Activated CD8-positive, alpha-beta T cell treated with anti-CD3 and anti-CD28 coated beads for 36 hours (primary cell): ENCODE data around the gene HELZ. TPM values are rescaled to one million over a fixed set of nuclear protein-coding genes. Genes with fewer than 3 reads are reported as not detected.

Experiments used
- ATAC-seq: fragments of 200-7000 bp; cut with Tn5 transposase; one replicate; pipeline ENCODE4 v1.10.0; 2021; ENCODE audit warnings: mild to moderate bottlenecking, moderate library complexity
- CTCF ChIA-PET: fragments of 350-600 bp; sonication (Branson Sonifier 250); formaldehyde crosslinking; loops from one replicate; lab custom pipeline; 2021; ENCODE audit warnings: antibody characterized with exemption; lab: Charles Lee
- POLR2A ChIA-PET: fragments of 350-600 bp; sonication (Branson Sonifier 250); formaldehyde crosslinking; loops from one replicate; lab custom pipeline; 2021; ENCODE audit warnings: antibody characterized with exemption; lab: Charles Lee
- DNase-seq: peaks from one replicate; pipeline ENCODE4 v3.0.0-alpha.2; 2020
- H3K27ac Mint-ChIP-seq: one replicate; pipeline ENCODE4 v1.8.0; 2021; ENCODE audit warnings: mild to moderate bottlenecking, mixed read lengths
- H3K27me3 Mint-ChIP-seq: one replicate; pipeline ENCODE4 v1.8.0; 2021; ENCODE audit warnings: mixed read lengths
- H3K36me3 Mint-ChIP-seq: one replicate; pipeline ENCODE4 v1.8.0; 2021; ENCODE audit warnings: low read depth, mixed read lengths
- H3K4me1 Mint-ChIP-seq: one replicate; pipeline ENCODE4 v1.8.0; 2021; ENCODE audit warnings: low read depth, mixed read lengths
- H3K4me3 Mint-ChIP-seq: one replicate; pipeline ENCODE4 v1.8.0; 2021; ENCODE audit warnings: mild to moderate bottlenecking, moderate library complexity, mixed read lengths
- H3K9me3 Mint-ChIP-seq: one replicate; pipeline ENCODE4 v1.8.0; 2021; ENCODE audit warnings: mixed read lengths
- intact Hi-C: fragments of 100-400 bp; cut with micrococcal nuclease; formaldehyde crosslinking; loops from one replicate; pipeline ENCODE4 v1.10.0; 2022
- total RNA-seq, 2 experiments: library from RNA; stranded (reverse); gene quantifications; one replicate each; pipeline ENCODE4 v1.2.3, GENCODE V29; 2021
- TF ChIP-seq, protein P1 (sequence below): fragments of 200-600 bp; IDR thresholded peaks from one replicate; pipeline ENCODE4 v1.8.0; 2022; ENCODE audit warnings: antibody characterized with exemption, mild to moderate bottlenecking

Gene HELZ
- total RNA-seq, 2 experiments from 2014 or later, result 74.4 to 74.9 TPM

DNA sequence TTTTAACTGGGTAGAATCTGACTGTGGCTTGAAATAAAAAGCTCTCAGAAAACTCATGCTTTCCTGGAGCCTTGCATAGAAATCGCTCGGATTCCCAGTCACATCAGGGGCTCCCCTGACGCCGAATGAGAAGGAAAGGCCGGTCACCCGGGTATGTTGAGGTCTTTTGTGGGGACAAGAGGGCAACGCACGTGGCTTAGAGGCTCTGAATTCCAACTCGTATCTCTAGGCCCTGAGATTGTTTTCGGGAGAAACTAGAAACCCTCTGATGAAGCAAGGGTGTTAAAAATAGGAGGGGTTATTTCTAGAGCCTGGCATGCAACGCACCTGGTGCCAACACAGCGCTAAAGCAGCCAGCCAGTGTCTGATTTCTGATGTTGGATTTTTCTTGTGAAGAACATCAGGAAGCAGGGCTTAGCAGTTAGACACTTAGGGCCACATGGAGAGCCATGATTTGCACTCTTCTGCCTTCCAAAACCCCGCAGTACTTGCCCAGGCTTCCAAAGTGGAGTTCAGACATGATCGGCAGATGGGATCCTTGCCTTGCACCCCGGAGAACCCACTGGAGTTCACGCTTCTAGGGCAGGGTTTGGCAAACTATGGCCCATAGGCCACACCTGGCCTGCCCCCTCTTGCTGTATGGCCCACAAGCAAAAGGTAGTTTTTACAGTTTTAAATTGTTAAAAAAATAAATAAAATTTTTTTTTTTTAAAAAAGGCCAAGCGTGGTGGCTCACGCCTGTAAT lies 188.1 kb downstream of the HELZ start:
- TF ChIP-seq, protein P1, sequence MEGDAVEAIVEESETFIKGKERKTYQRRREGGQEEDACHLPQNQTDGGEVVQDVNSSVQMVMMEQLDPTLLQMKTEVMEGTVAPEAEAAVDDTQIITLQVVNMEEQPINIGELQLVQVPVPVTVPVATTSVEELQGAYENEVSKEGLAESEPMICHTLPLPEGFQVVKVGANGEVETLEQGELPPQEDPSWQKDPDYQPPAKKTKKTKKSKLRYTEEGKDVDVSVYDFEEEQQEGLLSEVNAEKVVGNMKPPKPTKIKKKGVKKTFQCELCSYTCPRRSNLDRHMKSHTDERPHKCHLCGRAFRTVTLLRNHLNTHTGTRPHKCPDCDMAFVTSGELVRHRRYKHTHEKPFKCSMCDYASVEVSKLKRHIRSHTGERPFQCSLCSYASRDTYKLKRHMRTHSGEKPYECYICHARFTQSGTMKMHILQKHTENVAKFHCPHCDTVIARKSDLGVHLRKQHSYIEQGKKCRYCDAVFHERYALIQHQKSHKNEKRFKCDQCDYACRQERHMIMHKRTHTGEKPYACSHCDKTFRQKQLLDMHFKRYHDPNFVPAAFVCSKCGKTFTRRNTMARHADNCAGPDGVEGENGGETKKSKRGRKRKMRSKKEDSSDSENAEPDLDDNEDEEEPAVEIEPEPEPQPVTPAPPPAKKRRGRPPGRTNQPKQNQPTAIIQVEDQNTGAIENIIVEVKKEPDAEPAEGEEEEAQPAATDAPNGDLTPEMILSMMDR, result no peak

DNA sequence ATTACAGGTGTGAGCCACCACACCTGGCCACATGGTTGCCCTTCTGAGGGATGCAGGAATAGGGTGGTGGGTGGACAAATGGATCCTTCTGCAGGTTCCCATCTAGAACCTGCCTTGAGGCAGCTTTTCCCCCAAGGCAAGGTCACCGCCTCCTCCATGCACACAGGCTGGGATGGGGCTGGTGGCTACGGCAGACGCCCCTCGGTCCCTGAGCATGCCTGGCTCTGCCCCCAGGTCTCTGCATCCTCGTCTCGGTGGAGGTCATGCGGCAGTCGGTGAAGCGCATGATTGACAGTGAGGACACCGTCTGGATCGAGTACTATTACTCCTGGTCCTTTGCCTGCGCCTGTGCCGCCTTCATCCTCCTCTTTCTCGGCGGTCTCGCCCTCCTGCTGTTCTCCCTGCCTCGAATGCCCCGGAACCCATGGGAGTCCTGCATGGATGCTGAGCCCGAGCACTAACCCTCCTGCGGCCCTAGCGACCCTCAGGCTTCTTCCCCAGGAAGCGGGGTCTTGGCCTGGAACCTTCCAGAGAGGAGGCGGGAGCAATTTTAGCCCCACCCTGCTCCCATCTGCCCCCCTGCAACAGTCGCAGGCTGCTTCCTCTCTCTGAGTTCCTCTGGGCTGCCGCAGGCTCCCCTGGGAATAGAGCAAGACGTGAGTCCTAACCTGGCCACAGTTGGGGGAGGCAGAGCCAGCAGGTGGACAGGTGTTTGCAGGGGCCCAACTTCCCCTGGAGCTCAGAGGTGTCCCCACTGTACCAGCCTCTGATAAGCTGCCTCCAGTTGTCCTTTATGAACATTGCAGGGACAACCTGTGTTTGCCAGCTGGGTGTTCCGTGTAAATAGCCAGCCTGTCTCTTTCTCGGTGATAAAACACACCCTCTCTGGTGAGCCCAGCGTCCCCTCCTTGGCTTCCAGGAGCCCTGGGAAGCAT lies 188.9 kb downstream of the HELZ start:
- Mint-ChIP-seq H3K4me3 (no peak overlapping the region), H3K27me3 (no peaks in the 10 kb centered on the region), H3K4me1 (no peaks in the 10 kb centered on the region), H3K36me3 (no peaks in the 10 kb centered on the region), H3K9me3 (no peaks in the 10 kb centered on the region), H3K27ac (no peak overlapping the region)
- CTCF ChIA-PET, result no interaction called here
- intact Hi-C loops, result no loop called here
- ATAC-seq (no peak), DNase-seq (no peak)
- POLR2A ChIA-PET, result interaction anchor here (2.1 kb wide), 1 partner anchor 9 kb away, joined by 4 read pairs; no protein-coding TSS in a partner anchor
- TF ChIP-seq, protein P1, result no peak

More for the DNA sequence above, 188.1 kb downstream of the HELZ start:
- no peak overlapping the region for H3K27ac Mint-ChIP-seq
- ChIA-PET POLR2A (no interaction called here), CTCF (no interaction called here)
- no peak for ATAC-seq
- intact Hi-C loops, result no loop called here
- no peaks in the 10 kb centered on the region for H3K36me3 Mint-ChIP-seq
- H3K27me3 Mint-ChIP-seq, result no peaks in the 10 kb centered on the region
- DNase-seq, result no peak
- H3K9me3 Mint-ChIP-seq, result no peaks in the 10 kb centered on the region
- no peak overlapping the region for H3K4me3 Mint-ChIP-seq
- H3K4me1 Mint-ChIP-seq, result no peaks in the 10 kb centered on the region

DNA sequence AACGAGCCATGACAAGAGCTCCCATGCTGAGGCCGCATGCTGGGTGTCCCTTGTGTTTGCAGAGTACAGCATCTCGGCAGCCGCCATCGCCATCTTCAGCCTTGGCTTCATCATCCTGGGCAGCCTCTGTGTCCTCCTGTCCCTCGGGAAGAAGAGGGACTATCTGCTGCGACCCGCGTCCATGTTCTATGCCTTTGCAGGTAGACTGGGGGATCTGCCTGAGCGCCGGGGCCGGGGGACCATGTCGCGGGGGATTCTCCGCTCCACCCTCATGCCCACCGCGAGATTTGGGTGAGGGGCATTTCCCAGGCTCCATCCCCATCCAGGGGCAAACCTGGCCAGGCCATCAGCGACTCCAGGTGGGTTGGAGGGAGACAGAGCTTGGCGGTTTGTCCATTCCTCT lies 190.0 kb downstream of the HELZ start:
- TF ChIP-seq, protein P1, result no peak
- ChIA-PET CTCF (no interaction called here), POLR2A (interaction anchor here (2.1 kb wide), 1 partner anchor 10 kb away, joined by 4 read pairs; no protein-coding TSS in a partner anchor)
- H3K27me3 Mint-ChIP-seq, result no peaks in the 10 kb centered on the region
- H3K36me3 Mint-ChIP-seq, result no peaks in the 10 kb centered on the region
- H3K9me3 Mint-ChIP-seq, result no peaks in the 10 kb centered on the region
- no peak overlapping the region for H3K27ac Mint-ChIP-seq
- H3K4me3 Mint-ChIP-seq, result no peak overlapping the region
- ATAC-seq, result no peak
- H3K4me1 Mint-ChIP-seq, result no peaks in the 10 kb centered on the region
- no peak for DNase-seq
- intact Hi-C loops, result no loop called here

DNA sequence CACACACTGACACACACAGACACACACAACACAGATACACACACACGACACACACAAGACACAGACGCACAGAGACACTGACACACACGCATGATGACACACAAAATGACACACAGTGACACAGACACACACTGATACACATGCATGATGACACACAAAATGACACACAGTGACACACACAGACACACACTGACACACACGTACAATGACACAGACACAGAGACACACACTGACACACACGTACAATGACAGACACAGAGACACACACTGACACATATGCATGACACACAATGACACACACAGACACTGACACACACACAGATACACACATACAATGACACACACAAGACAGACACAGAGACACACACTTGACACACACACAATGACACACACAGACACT lies 190.4 kb downstream of the HELZ start:
- intact Hi-C loops, result no loop called here
- Mint-ChIP-seq H3K27me3 (no peaks in the 10 kb centered on the region), H3K9me3 (peaks cover under 1% of the 10 kb centered on the region), H3K4me3 (no peak overlapping the region), H3K27ac (no peak overlapping the region), H3K4me1 (no peaks in the 10 kb centered on the region), H3K36me3 (no peaks in the 10 kb centered on the region)
- no peak for DNase-seq
- TF ChIP-seq, protein P1, result no peak
- no peak for ATAC-seq
- POLR2A ChIA-PET, result interaction anchor here (2.1 kb wide), 1 partner anchor 10 kb away, joined by 4 read pairs; no protein-coding TSS in a partner anchor
- CTCF ChIA-PET, result no interaction called here
